ENCODE results near the gene CDKN1A. TPM values are rescaled to one million over a fixed set of nuclear protein-coding genes. Genes with fewer than 3 reads are reported as not detected.

CDKN1A gene
- total and polyA plus RNA-seq, 10 of the 15 experiments (the other 5 are each of a cell fraction or from before 2014, with no cell fraction given), result 25.2 to 637 (median 216) TPM

GRCh38 chr6:36666826-36667591 lies 11.5 kb upstream of the CDKN1A start (continued):
- TF ChIP-seq PBX3 (IDR thresholded peaks at IDR 0.05; ENCODE audit: insufficient replicate concordance, low read depth, low read length), result no peak
- TF ChIP-seq MEF2A (IDR thresholded peaks at IDR 0.05; ENCODE audit: insufficient read depth, low read depth, low read length), result peak; percentile 90
- TF ChIP-seq SPI1 (IDR thresholded peaks at IDR 0.05; ENCODE audit: borderline replicate concordance, insufficient read depth, low read depth, low read length), result peak; percentile 81
- TF ChIP-seq TARDBP (IDR thresholded peaks at IDR 0.05; ENCODE audit: borderline replicate concordance), result peak; percentile 47; the same call in 1 of the 2 replicates
- no peak for TF ChIP-seq CBX5 (IDR thresholded peaks at IDR 0.05; ENCODE audit: low read depth)
- TF ChIP-seq BCLAF1 (IDR thresholded peaks at IDR 0.05), result no peak
- no peak for TF ChIP-seq KDM1A (IDR thresholded peaks at IDR 0.05; ENCODE audit: borderline replicate concordance)
- TF ChIP-seq SIX5 (IDR thresholded peaks at IDR 0.05; ENCODE audit: low read depth, low read length, severe bottlenecking), result no peak
- no peak for TF ChIP-seq SRF (IDR thresholded peaks at IDR 0.05; ENCODE audit: low read depth in 2 of 2, low read length in 2 of 2)
